IPS-20b (cell line): Measurements from ENCODE around the gene SLC4A8.

Experiments
- H3K27ac ChIP-seq: one replicate; pipeline ENCODE4 v1.5.1; 2013; ENCODE audit warnings: low read length
- H3K27me3 ChIP-seq: 2 replicates; pipeline ENCODE4 v1.6.1; 2013; ENCODE audit warnings: mild to moderate bottlenecking, low read length, inconsistent platforms; ENCODE audit not compliant: insufficient read depth
- H3K36me3 ChIP-seq: 2 replicates; pipeline ENCODE4 v1.6.1; 2013; ENCODE audit warnings: low read depth, mild to moderate bottlenecking, inconsistent platforms, low read length, moderate library complexity; ENCODE audit not compliant: insufficient read depth
- H3K4me1 ChIP-seq: 2 replicates; pipeline ENCODE4 v1.6.1; 2013; ENCODE audit warnings: mild to moderate bottlenecking, control low read depth, inconsistent platforms, low read length, moderate library complexity; ENCODE audit not compliant: insufficient read depth
- H3K4me3 ChIP-seq: 2 replicates; pipeline ENCODE4 v1.5.1; 2013; ENCODE audit warnings: mild to moderate bottlenecking, low read length, inconsistent platforms
- H3K9ac ChIP-seq: 2 replicates; pipeline ENCODE4 v1.6.1; 2013; ENCODE audit warnings: low read depth, mild to moderate bottlenecking, inconsistent platforms, low read length, moderate library complexity
- H3K9me3 ChIP-seq: 2 replicates; pipeline ENCODE4 v1.6.1; 2013; ENCODE audit warnings: mild to moderate bottlenecking, low read depth, low read length, inconsistent platforms; ENCODE audit not compliant: insufficient read depth

The SLC4A8 gene

GRCh38 chr12:51388846-51389245 lies 35.8 kb upstream of the SLC4A8 start:
- H3K27me3 ChIP-seq = peaks cover 23% of the 10 kb centered on the region; the same call in 1 of the 2 replicates
- H3K9ac ChIP-seq = no peak overlapping the region; the same call in 1 of the 2 replicates
- H3K4me1 ChIP-seq = peaks cover 25% of the 10 kb centered on the region

GRCh38 chr12:51389302-51389999 lies 35.2 kb upstream of the SLC4A8 start:
- peaks cover 13% of the 10 kb centered on the region; the same call in 1 of the 2 replicates for H3K36me3 ChIP-seq
- no peaks in the 10 kb centered on the region for H3K9me3 ChIP-seq
- H3K4me3 ChIP-seq = no peak overlapping the region
- H3K27ac ChIP-seq = no peak overlapping the region
- H3K27me3 ChIP-seq = peaks cover 23% of the 10 kb centered on the region; the same call in 1 of the 2 replicates
- H3K9ac ChIP-seq = no peak overlapping the region
- peaks cover 25% of the 10 kb centered on the region for H3K4me1 ChIP-seq

More at GRCh38 chr12:51388846-51389245, 35.8 kb upstream of the SLC4A8 start:
- no peaks in the 10 kb centered on the region for H3K9me3 ChIP-seq
- no peak overlapping the region for H3K27ac ChIP-seq
- H3K36me3 ChIP-seq = peaks cover 7% of the 10 kb centered on the region; the same call in 1 of the 2 replicates
- no peak overlapping the region for H3K4me3 ChIP-seq

GRCh38 chr12:51390457-51390856 lies 34.2 kb upstream of the SLC4A8 start:
- peak overlapping the region; percentile 73 for H3K27ac ChIP-seq
- H3K9ac ChIP-seq = peak overlapping the region; percentile 84; the same call in 1 of the 2 replicates
- H3K9me3 ChIP-seq = no peaks in the 10 kb centered on the region
- H3K4me1 ChIP-seq = peaks cover 25% of the 10 kb centered on the region
- H3K4me3 ChIP-seq = peak overlapping the region; percentile 89
- peaks cover 17% of the 10 kb centered on the region; the same call in 1 of the 2 replicates for H3K36me3 ChIP-seq
- peaks cover 23% of the 10 kb centered on the region; the same call in 1 of the 2 replicates for H3K27me3 ChIP-seq

DNA sequence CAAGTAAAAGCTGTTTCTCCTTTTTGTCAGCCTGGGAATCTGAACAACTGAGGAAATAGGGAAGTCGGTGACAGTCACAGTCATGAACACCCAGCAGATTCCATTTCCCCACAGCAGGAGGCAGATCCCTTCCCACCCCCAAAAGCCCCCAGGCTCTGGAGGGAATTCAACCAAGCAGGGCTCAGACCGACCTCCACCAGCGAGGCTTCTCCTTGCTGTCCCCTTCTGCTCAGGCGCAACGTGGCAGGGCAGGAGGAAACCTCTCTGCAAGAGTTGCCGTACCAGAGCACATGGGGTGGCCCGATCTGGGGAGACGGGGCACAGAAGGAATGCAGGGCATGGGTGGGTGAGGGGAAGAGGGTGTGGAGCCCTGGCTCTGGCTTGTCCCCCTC lies 33.7 kb upstream of the SLC4A8 start:
- Histone ChIP-seq H3K27me3 (peaks cover 23% of the 10 kb centered on the region; the same call in 1 of the 2 replicates), H3K4me3 (peak overlapping the region; percentile 89), H3K4me1 (peaks cover 25% of the 10 kb centered on the region), H3K36me3 (peaks cover 17% of the 10 kb centered on the region; the same call in 1 of the 2 replicates), H3K9ac (peak overlapping the region; percentile 84), H3K27ac (peak overlapping the region; percentile 73), H3K9me3 (no peaks in the 10 kb centered on the region)

- Histone ChIP-seq H3K4me1 (peaks cover 24% of the 10 kb centered on the region), H3K36me3 (peaks cover 17% of the 10 kb centered on the region; the same call in 1 of the 2 replicates), H3K9me3 (no peaks in the 10 kb centered on the region), H3K27ac (peak within 1 kb of the TSS; percentile 73), H3K4me3 (peak within 1 kb of the TSS; percentile 89), H3K9ac (peak within 1 kb of the TSS; percentile 90), H3K27me3 (peaks cover 23% of the 10 kb centered on the region; the same call in 1 of the 2 replicates)
These were observed 33.1 kb upstream of the SLC4A8 start, which contains the start of gene GALNT6 for GRCh38 chr12:51391283-51392123. Gene GALNT6 (minus strand): TSS chr12:51391406. CDS start chr12:51379781, 11,625 bp downstream.

DNA sequence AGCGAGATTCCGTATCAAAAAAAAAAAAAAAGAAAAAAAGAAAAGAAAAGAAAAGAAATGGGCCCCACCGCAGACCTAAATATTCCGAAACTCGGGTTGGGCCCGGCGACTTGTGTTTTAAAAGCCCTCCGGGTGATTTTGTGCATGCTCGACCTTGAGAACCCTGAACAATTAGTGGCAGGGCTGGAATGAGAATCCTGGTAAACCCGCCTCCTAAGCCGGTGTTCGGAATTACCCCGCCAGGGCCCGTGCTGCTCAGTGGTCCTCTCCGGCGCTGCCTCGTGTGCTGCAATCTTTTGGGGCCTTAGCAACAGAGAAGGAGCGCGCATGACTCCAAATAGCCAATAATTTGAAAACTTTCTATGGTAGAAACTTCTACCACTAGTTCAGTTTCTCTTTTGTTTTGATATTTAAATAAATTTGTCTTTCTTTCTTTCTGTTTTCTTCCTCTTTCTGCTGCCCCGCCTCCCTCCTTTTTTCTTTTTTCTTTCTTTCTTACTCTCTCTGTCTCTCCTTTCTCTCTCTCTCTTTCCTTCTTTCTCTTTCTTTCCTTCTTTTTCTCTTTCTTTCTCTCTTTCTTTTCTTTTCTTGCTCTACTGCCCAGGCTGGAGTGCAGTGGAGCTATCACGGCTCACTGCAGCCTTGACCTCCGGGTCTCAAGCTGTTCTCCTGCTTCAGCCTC lies 31.9 kb upstream of the SLC4A8 start:
- H3K27me3 ChIP-seq = peaks cover 23% of the 10 kb centered on the region; the same call in 1 of the 2 replicates
- H3K27ac ChIP-seq = no peak overlapping the region
- H3K9ac ChIP-seq = peak overlapping the region; percentile 90; the same call in 1 of the 2 replicates
- peaks cover 21% of the 10 kb centered on the region for H3K4me1 ChIP-seq
- peak overlapping the region; percentile 89; the same call in 1 of the 2 replicates for H3K4me3 ChIP-seq
- peaks cover 17% of the 10 kb centered on the region; the same call in 1 of the 2 replicates for H3K36me3 ChIP-seq
- H3K9me3 ChIP-seq = no peaks in the 10 kb centered on the region

- Histone ChIP-seq H3K4me3 (no peak overlapping the region), H3K4me1 (peaks cover 9% of the 10 kb centered on the region), H3K9me3 (no peaks in the 10 kb centered on the region), H3K27ac (no peak overlapping the region), H3K36me3 (peaks cover 17% of the 10 kb centered on the region; the same call in 1 of the 2 replicates), H3K27me3 (peaks cover 23% of the 10 kb centered on the region; the same call in 1 of the 2 replicates), H3K9ac (no peak overlapping the region)
These were observed 30.7 kb upstream of the SLC4A8 start for GRCh38 chr12:51393676-51394545.

- H3K36me3 ChIP-seq = peaks cover 17% of the 10 kb centered on the region; the same call in 1 of the 2 replicates
- no peaks in the 10 kb centered on the region for H3K9me3 ChIP-seq
- H3K27me3 ChIP-seq = peaks cover 23% of the 10 kb centered on the region; the same call in 1 of the 2 replicates
- no peak overlapping the region for H3K9ac ChIP-seq
- H3K4me1 ChIP-seq = peaks cover 4% of the 10 kb centered on the region; the same call in 1 of the 2 replicates
- H3K27ac ChIP-seq = no peak overlapping the region
- no peak overlapping the region for H3K4me3 ChIP-seq
These were observed 29.1 kb upstream of the SLC4A8 start for GRCh38 chr12:51395283-51396230.

DNA sequence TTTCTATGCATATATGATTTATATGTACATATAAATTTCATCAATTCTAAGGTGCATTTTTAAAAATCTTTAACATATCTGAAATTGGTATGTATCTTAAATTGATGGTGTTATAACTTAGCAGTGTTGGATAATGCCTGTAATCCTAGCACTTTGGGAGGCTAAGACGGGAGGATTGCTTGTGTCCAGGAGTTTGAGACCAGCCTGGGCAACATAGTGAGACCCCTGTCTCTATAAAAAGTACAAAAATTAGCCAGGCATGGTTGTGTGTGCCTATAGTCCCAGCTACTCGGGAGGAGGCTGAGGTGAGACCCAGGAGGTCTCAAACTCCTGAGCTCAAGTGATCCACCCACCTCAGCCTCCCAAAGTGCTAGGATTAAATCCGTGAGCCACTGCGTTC lies 27.0 kb upstream of the SLC4A8 start:
- Histone ChIP-seq H3K4me1 (no peaks in the 10 kb centered on the region), H3K9me3 (no peaks in the 10 kb centered on the region), H3K9ac (no peak overlapping the region), H3K36me3 (peaks cover 17% of the 10 kb centered on the region; the same call in 1 of the 2 replicates), H3K27me3 (peaks cover 9% of the 10 kb centered on the region; the same call in 1 of the 2 replicates), H3K4me3 (no peak overlapping the region), H3K27ac (no peak overlapping the region)
